Stomach (tissue), 4 donors: Measurements from ENCODE around the gene CADPS.

Experiments used
- EP300 ChIP-seq: sonication (generic); formaldehyde crosslinking; IDR thresholded peaks from one replicate; pipeline ENCODE4 v1.6.1; 2017; ENCODE audit warnings: antibody characterized with exemption
- POLR2A ChIP-seq, 4 donors: fragments of 450-650 bp; IDR thresholded peaks; one replicate each; pipeline ENCODE4 v1.6.1; 2016; ENCODE audit warnings: antibody characterized with exemption in 4 of 4, control low read depth in 2 of 4, mild to moderate bottlenecking in 1 of 4, moderate library complexity in 1 of 4
- TF ChIP-seq, protein P1 (sequence below), 7 experiments: fragments of 450-650 bp in 4 of 7; fragments of 200-600 bp in 3 of 7; sonication (generic) in 3 of 7; IDR thresholded peaks; one replicate each; pipeline ENCODE4 v1.5.1; 2016 to 2019; ENCODE audit warnings: antibody characterized with exemption in 7 of 7, control low read depth in 2 of 7, mild to moderate bottlenecking in 1 of 7

GRCh38 chr3:62679988-62680387 lies 195.2 kb downstream of the CADPS start:
- TF ChIP-seq, protein P1, sequence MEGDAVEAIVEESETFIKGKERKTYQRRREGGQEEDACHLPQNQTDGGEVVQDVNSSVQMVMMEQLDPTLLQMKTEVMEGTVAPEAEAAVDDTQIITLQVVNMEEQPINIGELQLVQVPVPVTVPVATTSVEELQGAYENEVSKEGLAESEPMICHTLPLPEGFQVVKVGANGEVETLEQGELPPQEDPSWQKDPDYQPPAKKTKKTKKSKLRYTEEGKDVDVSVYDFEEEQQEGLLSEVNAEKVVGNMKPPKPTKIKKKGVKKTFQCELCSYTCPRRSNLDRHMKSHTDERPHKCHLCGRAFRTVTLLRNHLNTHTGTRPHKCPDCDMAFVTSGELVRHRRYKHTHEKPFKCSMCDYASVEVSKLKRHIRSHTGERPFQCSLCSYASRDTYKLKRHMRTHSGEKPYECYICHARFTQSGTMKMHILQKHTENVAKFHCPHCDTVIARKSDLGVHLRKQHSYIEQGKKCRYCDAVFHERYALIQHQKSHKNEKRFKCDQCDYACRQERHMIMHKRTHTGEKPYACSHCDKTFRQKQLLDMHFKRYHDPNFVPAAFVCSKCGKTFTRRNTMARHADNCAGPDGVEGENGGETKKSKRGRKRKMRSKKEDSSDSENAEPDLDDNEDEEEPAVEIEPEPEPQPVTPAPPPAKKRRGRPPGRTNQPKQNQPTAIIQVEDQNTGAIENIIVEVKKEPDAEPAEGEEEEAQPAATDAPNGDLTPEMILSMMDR (IDR thresholded peaks at IDR 0.05) = no peak
- TF ChIP-seq POLR2A (IDR thresholded peaks at IDR 0.05) (no peak), EP300 (no peak)
